Testis (tissue), 2 donors: ENCODE results near the gene CHD2.

Source experiments
- POLR2A ChIP-seq: fragments of 450-650 bp; IDR thresholded peaks from one replicate; pipeline ENCODE4 v1.6.1; 2017; ENCODE audit warnings: antibody characterized with exemption, mild to moderate bottlenecking, moderate library complexity
- TF ChIP-seq, protein P1 (sequence below), 3 experiments: fragments of 450-650 bp in 2 of 3; fragments of 200-600 bp in 1 of 3; sonication (generic) in 1 of 3; IDR thresholded peaks; one replicate each; pipeline ENCODE4 v1.5.1; 2016 to 2019; ENCODE audit warnings: antibody characterized with exemption in 3 of 3, mild to moderate bottlenecking in 2 of 3, moderate library complexity in 1 of 3

DNA sequence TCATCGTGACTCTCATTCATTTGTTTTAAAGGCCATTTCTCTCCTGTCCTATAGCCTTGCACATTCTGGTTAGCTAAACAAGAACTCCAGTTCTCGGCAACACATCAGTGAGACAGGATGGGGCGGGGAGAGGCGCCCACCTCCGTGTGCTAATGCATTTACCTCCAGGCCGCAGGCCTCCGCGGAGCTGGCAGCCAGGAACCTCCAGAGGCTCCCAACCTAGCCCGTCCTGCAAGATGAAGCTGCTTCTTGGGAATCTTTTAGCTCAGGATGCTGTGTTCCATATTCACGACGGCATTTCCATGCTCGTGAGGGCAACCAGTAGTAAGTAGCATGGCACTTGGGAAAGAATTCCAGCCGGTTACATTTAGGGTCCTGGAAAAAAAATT is 141.0 kb downstream of the CHD2 start:
- TF ChIP-seq POLR2A, result no peak
- TF ChIP-seq, protein P1, sequence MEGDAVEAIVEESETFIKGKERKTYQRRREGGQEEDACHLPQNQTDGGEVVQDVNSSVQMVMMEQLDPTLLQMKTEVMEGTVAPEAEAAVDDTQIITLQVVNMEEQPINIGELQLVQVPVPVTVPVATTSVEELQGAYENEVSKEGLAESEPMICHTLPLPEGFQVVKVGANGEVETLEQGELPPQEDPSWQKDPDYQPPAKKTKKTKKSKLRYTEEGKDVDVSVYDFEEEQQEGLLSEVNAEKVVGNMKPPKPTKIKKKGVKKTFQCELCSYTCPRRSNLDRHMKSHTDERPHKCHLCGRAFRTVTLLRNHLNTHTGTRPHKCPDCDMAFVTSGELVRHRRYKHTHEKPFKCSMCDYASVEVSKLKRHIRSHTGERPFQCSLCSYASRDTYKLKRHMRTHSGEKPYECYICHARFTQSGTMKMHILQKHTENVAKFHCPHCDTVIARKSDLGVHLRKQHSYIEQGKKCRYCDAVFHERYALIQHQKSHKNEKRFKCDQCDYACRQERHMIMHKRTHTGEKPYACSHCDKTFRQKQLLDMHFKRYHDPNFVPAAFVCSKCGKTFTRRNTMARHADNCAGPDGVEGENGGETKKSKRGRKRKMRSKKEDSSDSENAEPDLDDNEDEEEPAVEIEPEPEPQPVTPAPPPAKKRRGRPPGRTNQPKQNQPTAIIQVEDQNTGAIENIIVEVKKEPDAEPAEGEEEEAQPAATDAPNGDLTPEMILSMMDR (IDR thresholded peaks at IDR 0.05), result no peak
